HG03196 (cell line): ENCODE results near the gene HCFC1R1.

Source experiments
- ATAC-seq: cut with Tn5 transposase; IDR thresholded peaks from one replicate; pipeline ENCODE4 v1.9.1; 2021; ENCODE audit not compliant: unreplicated experiment

The HCFC1R1 gene

GRCh38 chr16:3020604-3021448 is 2.9 kb downstream of the HCFC1R1 start:
- no peak for ATAC-seq

GRCh38 chr16:3020247-3020603 is 3.5 kb downstream of the HCFC1R1 start, which contains the start of gene TNFRSF12A:
Gene TNFRSF12A, plus strand, starts transcription at chr16:3020368. Its CDS starts 30 bp downstream, at chr16:3020398.
- ATAC-seq: no peak

- ATAC-seq: no peak
Measured at GRCh38 chr16:3019594-3020246, 4.0 kb downstream of the HCFC1R1 start.

GRCh38 chr16:3017794-3018506 is 5.8 kb downstream of the HCFC1R1 start, which contains the start of gene CLDN6:
Gene CLDN6, minus strand, starts transcription at chr16:3018183. Its CDS starts 2,162 bp downstream, at chr16:3016021.
- no peak for ATAC-seq

- no peak for ATAC-seq
Measured at GRCh38 chr16:3017344-3017743, 6.4 kb downstream of the HCFC1R1 start.

GRCh38 chr16:3015865-3016521 is 7.7 kb downstream of the HCFC1R1 start:
- ATAC-seq: no peak

- no peak for ATAC-seq
Measured at GRCh38 chr16:3014971-3015370, 8.8 kb downstream of the HCFC1R1 start.

- no peak for ATAC-seq
Measured at GRCh38 chr16:3013998-3014690, 9.6 kb downstream of the HCFC1R1 start.

GRCh38 chr16:3013491-3013951 is 10.2 kb downstream of the HCFC1R1 start:
- no peak for ATAC-seq

GRCh38 chr16:3012828-3013420 is 10.8 kb downstream of the HCFC1R1 start, which contains the start of gene CLDN9:
Gene CLDN9, plus strand, starts transcription at chr16:3012923. Its CDS starts 440 bp downstream, at chr16:3013363.
- ATAC-seq: no peak

- no peak for ATAC-seq
Measured at GRCh38 chr16:3012246-3012645, 11.5 kb downstream of the HCFC1R1 start.

- no peak for ATAC-seq
Measured at GRCh38 chr16:3010510-3010909, 13.2 kb downstream of the HCFC1R1 start.

GRCh38 chr16:3009568-3010390 is 14.0 kb downstream of the HCFC1R1 start:
- ATAC-seq: no peak

- no peak for ATAC-seq
Measured at GRCh38 chr16:3008690-3009037, 15.1 kb downstream of the HCFC1R1 start.

GRCh38 chr16:3007957-3008689 is 15.6 kb downstream of the HCFC1R1 start:
- no peak for ATAC-seq

GRCh38 chr16:3007059-3007956 is 16.4 kb downstream of the HCFC1R1 start:
- ATAC-seq: no peak

GRCh38 chr16:3004781-3005284 is 18.9 kb downstream of the HCFC1R1 start:
- ATAC-seq: no peak
